ENCODE measurements around the gene CNN1. TPM values are rescaled to one million over a fixed set of nuclear protein-coding genes. Genes with fewer than 3 reads are reported as not detected.

The CNN1 gene
- total RNA-seq, 1 experiment from 2014 or later: not detected

GRCh38 chr19:11519138-11519537 lies 19.5 kb upstream of the CNN1 start:
- intact Hi-C loops (cut with micrococcal nuclease; ENCODE audit: unreplicated experiment): no loop called here
- no peak for TF ChIP-seq CTCF (IDR thresholded peaks at IDR 0.05; ENCODE audit: unreplicated experiment)
- Mint-ChIP-seq H3K4me3 (ENCODE audit: low read depth, unreplicated experiment) (no peak overlapping the region), H3K36me3 (ENCODE audit: insufficient read depth, unreplicated experiment) (peaks cover 5% of the 10 kb centered on the region), H3K9me3 (ENCODE audit: low read depth, unreplicated experiment) (no peaks in the 10 kb centered on the region), H3K27ac (ENCODE audit: unreplicated experiment) (no peak overlapping the region), H3K27me3 (ENCODE audit: unreplicated experiment) (no peaks in the 10 kb centered on the region), H3K4me1 (ENCODE audit: low read depth, unreplicated experiment) (no peaks in the 10 kb centered on the region)
- CTCF ChIA-PET: no interaction called here
- no TSS peak for BruUV-seq (replicated peaks)
- DNase-seq: no peak

- peak within 1 kb of the TSS; percentile 81 for H3K27ac Mint-ChIP-seq (ENCODE audit: unreplicated experiment)
- CTCF ChIA-PET: interaction anchor here (1.0 kb wide), 1 partner anchor 147 kb away, joined by 4 read pairs; no protein-coding TSS in a partner anchor
- TF ChIP-seq CTCF (IDR thresholded peaks at IDR 0.05; ENCODE audit: unreplicated experiment): no peak
- H3K27me3 Mint-ChIP-seq (ENCODE audit: unreplicated experiment): no peaks in the 10 kb centered on the region
- peaks cover 27% of the 10 kb centered on the region for H3K36me3 Mint-ChIP-seq (ENCODE audit: insufficient read depth, unreplicated experiment)
- no TSS peak for BruUV-seq (replicated peaks)
- no peaks in the 10 kb centered on the region for H3K9me3 Mint-ChIP-seq (ENCODE audit: low read depth, unreplicated experiment)
- peaks cover 15% of the 10 kb centered on the region for H3K4me1 Mint-ChIP-seq (ENCODE audit: low read depth, unreplicated experiment)
- peak; percentile 93 for DNase-seq
- intact Hi-C loops (cut with micrococcal nuclease; ENCODE audit: unreplicated experiment): no loop called here
- H3K4me3 Mint-ChIP-seq (ENCODE audit: low read depth, unreplicated experiment): peak within 1 kb of the TSS; percentile 97
Observed at GRCh38 chr19:11528551-11529341, 9.9 kb upstream of the CNN1 start, which contains the start of gene ECSIT. Gene ECSIT (minus strand): TSS chr19:11529134. CDS start chr19:11519170, 9,964 bp downstream.

- DNase-seq: peak; percentile 61
- TF ChIP-seq CTCF (IDR thresholded peaks at IDR 0.05; ENCODE audit: unreplicated experiment): no peak
- CTCF ChIA-PET: no interaction called here
- no peak overlapping the region for H3K4me3 Mint-ChIP-seq (ENCODE audit: low read depth, unreplicated experiment)
- H3K36me3 Mint-ChIP-seq (ENCODE audit: insufficient read depth, unreplicated experiment): peaks cover 36% of the 10 kb centered on the region
- H3K27me3 Mint-ChIP-seq (ENCODE audit: unreplicated experiment): no peaks in the 10 kb centered on the region
- no peaks in the 10 kb centered on the region for H3K9me3 Mint-ChIP-seq (ENCODE audit: low read depth, unreplicated experiment)
- H3K27ac Mint-ChIP-seq (ENCODE audit: unreplicated experiment): no peak overlapping the region
- BruUV-seq (replicated peaks): no TSS peak
- intact Hi-C loops (cut with micrococcal nuclease; ENCODE audit: unreplicated experiment): no loop called here
- H3K4me1 Mint-ChIP-seq (ENCODE audit: low read depth, unreplicated experiment): peaks cover 15% of the 10 kb centered on the region
Observed at GRCh38 chr19:11530432-11530831, 8.2 kb upstream of the CNN1 start.

- peak overlapping the region; percentile 6 for H3K27ac Mint-ChIP-seq (ENCODE audit: unreplicated experiment)
- BruUV-seq (replicated peaks): no TSS peak
- no peak for TF ChIP-seq CTCF (IDR thresholded peaks at IDR 0.05; ENCODE audit: unreplicated experiment)
- peaks cover 14% of the 10 kb centered on the region for H3K27me3 Mint-ChIP-seq (ENCODE audit: unreplicated experiment)
- peaks cover 20% of the 10 kb centered on the region for H3K36me3 Mint-ChIP-seq (ENCODE audit: insufficient read depth, unreplicated experiment)
- CTCF ChIA-PET: no interaction called here
- DNase-seq: no peak
- no peak overlapping the region for H3K4me3 Mint-ChIP-seq (ENCODE audit: low read depth, unreplicated experiment)
- intact Hi-C loops (cut with micrococcal nuclease; ENCODE audit: unreplicated experiment): no loop called here
- H3K4me1 Mint-ChIP-seq (ENCODE audit: low read depth, unreplicated experiment): peaks cover 8% of the 10 kb centered on the region
- no peaks in the 10 kb centered on the region for H3K9me3 Mint-ChIP-seq (ENCODE audit: low read depth, unreplicated experiment)
Observed at GRCh38 chr19:11534538-11534937, 4.1 kb upstream of the CNN1 start.
